Islet of Langerhans (tissue), 1 donor: ENCODE data around the gene PCBP1.
"Not testable (repeated sequence)": the region's sequence is repeated elsewhere in the genome, so short reads cannot be mapped to it uniquely, and the experiment has no call there.

Experiments used
- FAIRE-seq: peaks from one replicate; lab custom pipeline; 2011; peaks lifted over from hg19 to GRCh38; lab: Jason Lieb, UNC

The PCBP1 gene

GRCh38 chr2:70099270-70099669, 12.0 kb downstream of the PCBP1 start:
- no peak for FAIRE-seq

GRCh38 chr2:70101174-70101573, 13.9 kb downstream of the PCBP1 start:
- no peak for FAIRE-seq

- not testable (repeated sequence) for FAIRE-seq
Measured at GRCh38 chr2:70101686-70102085, 14.4 kb downstream of the PCBP1 start.

- FAIRE-seq = not testable (repeated sequence)
Measured at GRCh38 chr2:70102323-70102905, 15.1 kb downstream of the PCBP1 start.

- no peak for FAIRE-seq
Measured at GRCh38 chr2:70103531-70104061, 16.3 kb downstream of the PCBP1 start.

GRCh38 chr2:70104231-70105111, 17.2 kb downstream of the PCBP1 start:
- FAIRE-seq = peak; percentile 82

GRCh38 chr2:70106138-70106537, 18.9 kb downstream of the PCBP1 start:
- not testable (repeated sequence) for FAIRE-seq

- FAIRE-seq = not testable (repeated sequence)
Measured at GRCh38 chr2:70110397-70110796, 23.1 kb downstream of the PCBP1 start.

- no peak for FAIRE-seq
Measured at GRCh38 chr2:70111752-70112591, 24.7 kb downstream of the PCBP1 start.

GRCh38 chr2:70113359-70114070, 26.2 kb downstream of the PCBP1 start:
- no peak for FAIRE-seq

GRCh38 chr2:70115646-70116442, 28.6 kb downstream of the PCBP1 start:
- FAIRE-seq = no peak

- no peak for FAIRE-seq
Measured at GRCh38 chr2:70116936-70117552, 29.8 kb downstream of the PCBP1 start.

- no peak for FAIRE-seq
Measured at GRCh38 chr2:70118798-70119454, 31.6 kb downstream of the PCBP1 start.

- FAIRE-seq = no peak
Measured at GRCh38 chr2:70121627-70122372, 34.5 kb downstream of the PCBP1 start.

GRCh38 chr2:70122470-70122869, 35.2 kb downstream of the PCBP1 start:
- no peak for FAIRE-seq

GRCh38 chr2:70123051-70123828, 36.0 kb downstream of the PCBP1 start:
- no peak for FAIRE-seq

- no peak for FAIRE-seq
Measured at GRCh38 chr2:70123829-70124116, 36.5 kb downstream of the PCBP1 start.

- no peak for FAIRE-seq
Measured at GRCh38 chr2:70124983-70125480, 37.8 kb downstream of the PCBP1 start.
